Aorta (tissue), 5 donors: ENCODE results near the gene PCNA. TPM values are rescaled to one million over a fixed set of nuclear protein-coding genes. Genes with fewer than 3 reads are reported as not detected.

Experiments used
- ATAC-seq: fragments of 200-7000 bp; cut with Tn5 transposase; one replicate; pipeline ENCODE4 v1.9.1; 2022; ENCODE audit warnings: moderate library complexity; ENCODE audit not compliant: low FRiP score
- DNase-seq, 2 donors: peaks; one replicate each; pipeline ENCODE4 v3.0.0-alpha.2; 2020
- H3K27ac ChIP-seq, 2 donors: one replicate each; pipeline ENCODE4 v1.5.1; 2013; ENCODE audit warnings: low read length in 2 of 2, mild to moderate bottlenecking in 2 of 2, moderate library complexity in 2 of 2, control low read depth in 1 of 2, inconsistent platforms in 1 of 2, low read depth in 1 of 2
- H3K27me3 ChIP-seq, 2 donors: one replicate each; pipeline ENCODE4 v1.6.1; 2013; ENCODE audit warnings: control low read depth in 1 of 2, low read length in 1 of 2, mild to moderate bottlenecking in 1 of 2, moderate library complexity in 1 of 2; ENCODE audit not compliant: insufficient read depth in 2 of 2, control insufficient read depth in 1 of 2
- H3K36me3 ChIP-seq, 2 donors: one replicate each; pipeline ENCODE4 v1.6.1; 2013; ENCODE audit warnings: control low read depth in 1 of 2, low read length in 1 of 2, mild to moderate bottlenecking in 1 of 2; ENCODE audit not compliant: insufficient read depth in 2 of 2, control insufficient read depth in 1 of 2
- H3K4me1 ChIP-seq, 2 donors: one replicate each; pipeline ENCODE4 v1.6.1; 2013; ENCODE audit warnings: low read length in 2 of 2, control low read depth in 1 of 2, mild to moderate bottlenecking in 1 of 2, moderate library complexity in 1 of 2; ENCODE audit not compliant: insufficient read depth in 2 of 2, control insufficient read depth in 1 of 2
- H3K4me3 ChIP-seq, 2 donors: one replicate each; pipeline ENCODE4 v1.5.1; 2013; ENCODE audit warnings: low read length in 2 of 2, control low read depth in 1 of 2, mild to moderate bottlenecking in 1 of 2
- H3K9me3 ChIP-seq: one replicate; pipeline ENCODE4 v1.6.1; 2013; ENCODE audit warnings: mild to moderate bottlenecking, low read length; ENCODE audit not compliant: control insufficient read depth
- WGBS, 2 donors: extraction: QIAGEN DNeasy Blood & Tissue Kit; methylation state at CpG; one replicate each; pipeline ENCODE4 v1.1.7; 2013; 5-methylcytosine and 5-hydroxymethylcytosine counted together
- intact Hi-C, 2 donors: fragments of 100-400 bp; cut with DNase I; formaldehyde crosslinking; loops; one replicate each; pipeline versions ENCODE4 v1.14.2 to v1.15.0; 2022
- polyA plus RNA-seq, 2 donors: library from polyadenylated mRNA; stranded (reverse); fragments of 200-250 nt; gene quantifications; one replicate each; pipeline ENCODE4 v1.2.3, GENCODE V29; 2013
- total RNA-seq, 2 donors: library from RNA; stranded (reverse); fragmentation: NEBNext Ultra II Directional; extraction: Animal tissue kit (Norgen Biotek cat#: 25700); gene quantifications; one replicate each; pipeline ENCODE4 v1.2.1, GENCODE V29; 2021
- donor health status: healthy with polysubstance abuse.
- donor health status: Bipolar disorder and iron deficiency.
- donor health status: DM: no; HTN: no; CAD: no.
- donor health status: DM: no; HTN: no; CAD: no.
- donor health status: DM: yes; HTN: yes; CAD: no.

PCNA gene
- total and polyA plus RNA-seq, 4 donors, result 20.1 to 37.4 (median 28.3) TPM

- H3K4me3 ChIP-seq, result peak overlapping the region in 1 of 2 donors; percentile 36
- intact Hi-C loops, result loop anchor here in 1 of 2 donors (5.0 kb wide), 1 partner anchor 41 kb away; no protein-coding TSS in a partner anchor
- DNase-seq, result no peak
- no peaks in the 10 kb centered on the region for H3K9me3 ChIP-seq
- peak overlapping the region; percentile 42 to 86 for H3K27ac ChIP-seq
- WGBS, 2 donors, result 29 to 35% methylated on average over 5 of the region's 5 CpGs
- H3K36me3 ChIP-seq, result no peaks in the 10 kb centered on the region
- H3K4me1 ChIP-seq, result peaks cover 0 to 4% of the 10 kb centered on the region in 2 donors
- ATAC-seq, result no peak
- H3K27me3 ChIP-seq, result no peaks in the 10 kb centered on the region
Measured at GRCh38 chr20:5131502-5131901, 11.7 kb upstream of the PCNA start.

GRCh38 chr20:5128886-5129285 lies 9.1 kb upstream of the PCNA start:
- WGBS, 2 donors, result 34 to 39% methylated on average over 6 of the region's 6 CpGs
- Histone ChIP-seq H3K4me3 (peak overlapping the region; percentile 23 to 79), H3K27me3 (no peaks in the 10 kb centered on the region), H3K4me1 (no peaks in the 10 kb centered on the region), H3K27ac (peak overlapping the region; percentile 1 to 38), H3K36me3 (no peaks in the 10 kb centered on the region), H3K9me3 (no peaks in the 10 kb centered on the region)
- intact Hi-C loops, result loop anchor here in 1 of 2 donors (5.0 kb wide), 1 partner anchor 63 kb away; no protein-coding TSS in a partner anchor
- DNase-seq (no peak), ATAC-seq (no peak)

DNA sequence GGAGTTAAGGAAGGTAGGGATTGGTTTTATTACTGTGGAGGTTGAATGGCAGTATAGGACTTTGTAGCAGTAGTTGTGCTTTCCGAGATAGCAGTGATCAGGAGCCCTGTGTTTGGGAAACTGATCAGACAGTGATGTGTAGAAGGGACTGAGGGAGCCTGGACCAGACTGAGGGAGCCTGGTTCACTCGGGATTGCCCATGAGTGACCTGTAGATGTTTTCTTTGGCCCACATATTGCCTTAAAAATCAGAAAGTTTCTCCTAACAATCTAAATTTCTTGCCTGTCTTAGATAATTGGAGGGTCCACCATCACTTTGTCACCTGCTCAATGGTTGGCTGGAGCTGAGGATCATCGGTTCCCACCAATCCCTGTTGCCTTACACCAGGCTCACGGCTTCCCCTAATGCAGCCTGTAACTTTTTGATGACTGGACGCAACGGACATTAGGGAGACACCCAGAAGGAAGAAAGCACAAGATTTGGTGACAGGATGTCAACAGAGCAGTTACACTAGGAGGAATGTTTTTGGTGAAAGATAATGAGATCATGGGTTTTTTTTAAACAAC lies 8.2 kb upstream of the PCNA start:
- Histone ChIP-seq H3K27ac (peak overlapping the region; percentile 83 to 92), H3K36me3 (no peaks in the 10 kb centered on the region), H3K4me3 (peak overlapping the region; percentile 23 to 79), H3K27me3 (no peaks in the 10 kb centered on the region), H3K9me3 (no peaks in the 10 kb centered on the region), H3K4me1 (no peaks in the 10 kb centered on the region)
- intact Hi-C loops, result loop anchor here in 1 of 2 donors (5.0 kb wide), 1 partner anchor 64 kb away; no protein-coding TSS in a partner anchor
- ATAC-seq, result no peak
- 2 to 3% methylated on average over 6 of the region's 6 CpGs for WGBS, 2 donors
- DNase-seq, result no peak

DNA sequence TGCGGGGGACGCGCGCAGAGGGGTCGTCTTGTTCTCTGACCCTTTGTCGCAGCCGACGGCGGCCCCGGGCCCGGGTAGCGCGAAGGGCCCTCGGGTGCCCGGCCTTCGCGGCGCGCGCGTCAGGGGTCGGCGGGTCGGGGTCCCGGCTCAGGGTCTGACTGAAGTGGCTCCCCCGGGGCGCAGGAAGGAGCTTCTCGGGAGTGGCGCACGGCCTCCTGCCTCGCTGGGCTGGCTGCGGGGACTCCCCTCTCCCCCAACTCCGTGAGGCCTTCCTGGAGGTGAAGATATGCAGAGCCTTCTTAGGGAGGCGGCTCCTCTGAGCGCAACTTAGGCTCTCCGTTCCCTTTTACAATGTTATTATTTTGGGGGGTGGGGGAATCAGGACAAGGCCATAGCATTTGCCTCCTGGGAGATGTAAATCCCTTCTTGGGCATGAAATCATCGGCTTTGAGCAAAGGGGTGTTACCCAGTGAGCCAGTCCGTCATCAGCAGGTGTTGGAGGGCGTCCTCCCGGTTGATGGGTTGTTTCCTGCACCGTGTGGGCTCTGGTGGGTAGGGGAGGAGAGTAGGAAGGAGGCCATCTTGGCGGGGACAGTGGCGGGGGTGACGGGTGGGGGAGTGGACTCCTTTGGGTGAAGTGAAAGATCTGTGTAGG lies 7.6 kb upstream of the PCNA start:
- Histone ChIP-seq H3K4me1 (no peaks in the 10 kb centered on the region), H3K27ac (peak overlapping the region; percentile 83 to 92), H3K4me3 (peak overlapping the region; percentile 23 to 79), H3K27me3 (no peaks in the 10 kb centered on the region), H3K9me3 (no peaks in the 10 kb centered on the region), H3K36me3 (no peaks in the 10 kb centered on the region)
- DNase-seq (peak; percentile 80 to 86), ATAC-seq (peak; percentile 31)
- WGBS, 2 donors, result 0% methylated on average over 32 to 44 of the region's 44 CpGs
- intact Hi-C loops, result loop anchor here in 1 of 2 donors (5.0 kb wide), 1 partner anchor 65 kb away; no protein-coding TSS in a partner anchor

DNA sequence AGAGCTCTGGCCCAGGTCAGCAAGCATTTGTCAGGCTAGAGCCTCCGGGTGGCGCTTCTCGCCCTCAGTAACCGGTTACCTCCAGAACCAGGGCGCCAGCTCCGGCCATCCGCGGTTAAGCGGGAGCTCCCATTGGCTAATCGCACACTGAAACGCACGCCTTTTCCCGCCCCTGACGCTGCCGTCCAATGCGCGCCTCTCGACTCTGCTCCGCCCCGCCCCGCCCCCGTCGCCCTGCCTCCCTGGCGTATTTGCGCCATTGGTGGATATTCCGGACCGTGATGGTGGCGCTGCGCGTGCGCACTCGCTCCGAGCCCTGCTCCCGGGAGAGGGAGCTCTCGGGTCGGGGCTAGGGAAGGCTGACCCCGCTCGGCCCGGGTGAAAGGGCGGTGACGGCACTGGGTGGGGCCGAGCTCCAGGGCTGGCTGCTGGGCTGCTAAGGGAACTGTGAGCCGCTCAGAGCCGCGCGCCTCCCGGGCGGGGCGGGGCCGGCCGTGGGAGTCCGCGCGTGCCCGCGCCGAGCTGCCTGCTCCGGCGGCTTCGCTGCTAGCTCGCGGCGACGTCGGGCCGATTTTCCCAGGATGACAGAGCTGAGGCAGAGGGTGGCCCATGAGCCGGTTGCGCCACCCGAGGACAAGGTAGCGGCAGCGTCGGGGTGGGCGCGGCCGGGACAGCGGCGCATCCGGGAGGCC lies 6.9 kb upstream of the PCNA start, which contains the start of gene CDS2:
Gene CDS2 (plus strand): TSS at position 497 of the 692 bp plus-strand sequence. CDS start 85 bp downstream, at position 582.
- Histone ChIP-seq H3K4me3 (peak within 1 kb of the TSS; percentile 23 to 79), H3K9me3 (no peaks in the 10 kb centered on the region), H3K4me1 (no peaks in the 10 kb centered on the region), H3K36me3 (no peaks in the 10 kb centered on the region), H3K27ac (peak within 1 kb of the TSS; percentile 83 to 92), H3K27me3 (no peaks in the 10 kb centered on the region)
- WGBS, 2 donors, result 0 to 1% methylated on average over 72 to 78 of the region's 78 CpGs
- ATAC-seq (peak; percentile 98), DNase-seq (peak; percentile 100)
- intact Hi-C loops, result loop anchor here (1.0 to 5.0 kb wide), 2 partner anchors 66 kb away; no protein-coding TSS in a partner anchor

GRCh38 chr20:5122873-5123260 lies 3.1 kb upstream of the PCNA start:
- ATAC-seq (no peak), DNase-seq (no peak)
- no peaks in the 10 kb centered on the region for H3K36me3 ChIP-seq
- H3K9me3 ChIP-seq, result no peaks in the 10 kb centered on the region
- intact Hi-C loops, result no loop called here
- H3K4me1 ChIP-seq, result no peaks in the 10 kb centered on the region
- H3K4me3 ChIP-seq, result no peak overlapping the region
- no peak overlapping the region for H3K27ac ChIP-seq
- no peaks in the 10 kb centered on the region for H3K27me3 ChIP-seq
- 90 to 95% methylated on average over 1 of the region's 1 CpG for WGBS, 2 donors

- ATAC-seq, result no peak
- peak overlapping the region in 1 of 2 donors; percentile 43 for H3K27ac ChIP-seq
Measured at GRCh38 chr20:5120185-5120476, 373 bp upstream of the PCNA start.

GRCh38 chr20:5119143-5119434 lies 669 bp downstream of the PCNA start:
- Histone ChIP-seq H3K4me3 (peak overlapping the region; percentile 61 to 73), H3K27ac (no peak overlapping the region), H3K9me3 (no peaks in the 10 kb centered on the region), H3K36me3 (no peaks in the 10 kb centered on the region), H3K27me3 (no peaks in the 10 kb centered on the region), H3K4me1 (no peaks in the 10 kb centered on the region)
- 0 to 1% methylated on average over 21 of the region's 21 CpGs for WGBS, 2 donors
- ATAC-seq (no peak), DNase-seq (no peak)
- intact Hi-C loops, result no loop called here

More at GRCh38 chr20:5120185-5120476, 373 bp upstream of the PCNA start:
- DNase-seq, result no peak
- WGBS, 2 donors, result 1 to 2% methylated on average over 9 of the region's 9 CpGs
- Histone ChIP-seq H3K27me3 (no peaks in the 10 kb centered on the region), H3K36me3 (no peaks in the 10 kb centered on the region), H3K4me1 (no peaks in the 10 kb centered on the region), H3K9me3 (no peaks in the 10 kb centered on the region), H3K4me3 (peak overlapping the region; percentile 51 to 54)
- intact Hi-C loops, result no loop called here
